Endothelial cell of umbilical vein (primary cell): ENCODE data around the gene DENND2C.

Source experiments
- POLR2A ChIP-seq: IDR thresholded peaks from 2 replicates; pipeline ENCODE4 v1.6.1; 2012; ENCODE audit warnings: low read depth, mild to moderate bottlenecking, control low read depth, low read length
- POLR2AphosphoS5 ChIP-seq: IDR thresholded peaks from 2 replicates; pipeline ENCODE4 v1.6.1; 2012; ENCODE audit warnings: low read depth, mild to moderate bottlenecking, control low read depth, low read length, moderate library complexity; ENCODE audit not compliant: insufficient read depth
- TF ChIP-seq, protein P1 (sequence below), 2 donors: IDR thresholded peaks; 1 replicate in 1 of 2; 2 replicates in 1 of 2; pipeline ENCODE4 v1.5.1; 2011; ENCODE audit warnings: low read length in 2 of 2, mild to moderate bottlenecking in 2 of 2, moderate library complexity in 2 of 2, control low read depth in 1 of 2, inconsistent platforms in 1 of 2, low read depth in 1 of 2; ENCODE audit not compliant: insufficient read depth in 1 of 2; ENCODE audit errors: extremely low read depth in 1 of 2

DNA sequence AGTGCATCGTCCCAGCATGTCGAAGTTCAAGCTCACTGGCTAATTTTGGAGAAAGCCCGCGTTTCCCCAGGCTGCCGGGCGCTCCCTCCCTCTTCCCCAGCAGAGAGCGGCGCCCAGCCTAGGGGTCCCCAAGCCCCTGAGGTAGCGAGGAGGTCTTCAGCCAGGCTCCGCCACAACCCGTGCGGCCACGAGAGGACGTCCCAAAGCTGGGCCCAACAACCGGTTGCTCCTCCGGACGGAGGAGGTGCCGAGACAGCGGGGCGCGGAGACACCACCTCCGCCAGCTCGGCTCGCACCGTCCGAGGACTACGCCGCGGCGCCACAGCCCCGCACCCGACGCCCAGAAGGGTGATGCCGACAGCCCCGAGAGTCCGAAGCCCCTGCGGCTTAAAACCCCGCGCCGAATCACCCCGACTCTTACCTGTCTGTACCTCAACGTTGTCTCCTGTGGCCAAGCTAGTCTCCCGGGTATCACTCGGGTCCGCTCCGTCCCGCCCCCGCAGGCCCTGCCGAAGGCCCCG lies at the start of gene DENND2C:
- TF ChIP-seq, protein P1, sequence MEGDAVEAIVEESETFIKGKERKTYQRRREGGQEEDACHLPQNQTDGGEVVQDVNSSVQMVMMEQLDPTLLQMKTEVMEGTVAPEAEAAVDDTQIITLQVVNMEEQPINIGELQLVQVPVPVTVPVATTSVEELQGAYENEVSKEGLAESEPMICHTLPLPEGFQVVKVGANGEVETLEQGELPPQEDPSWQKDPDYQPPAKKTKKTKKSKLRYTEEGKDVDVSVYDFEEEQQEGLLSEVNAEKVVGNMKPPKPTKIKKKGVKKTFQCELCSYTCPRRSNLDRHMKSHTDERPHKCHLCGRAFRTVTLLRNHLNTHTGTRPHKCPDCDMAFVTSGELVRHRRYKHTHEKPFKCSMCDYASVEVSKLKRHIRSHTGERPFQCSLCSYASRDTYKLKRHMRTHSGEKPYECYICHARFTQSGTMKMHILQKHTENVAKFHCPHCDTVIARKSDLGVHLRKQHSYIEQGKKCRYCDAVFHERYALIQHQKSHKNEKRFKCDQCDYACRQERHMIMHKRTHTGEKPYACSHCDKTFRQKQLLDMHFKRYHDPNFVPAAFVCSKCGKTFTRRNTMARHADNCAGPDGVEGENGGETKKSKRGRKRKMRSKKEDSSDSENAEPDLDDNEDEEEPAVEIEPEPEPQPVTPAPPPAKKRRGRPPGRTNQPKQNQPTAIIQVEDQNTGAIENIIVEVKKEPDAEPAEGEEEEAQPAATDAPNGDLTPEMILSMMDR (IDR thresholded peaks at IDR 0.05; ENCODE audit: extremely low read depth in 1 of 2, insufficient read depth in 1 of 2, low read depth in 1 of 2, low read length in 2 of 2): no peak
- no peak for TF ChIP-seq POLR2AphosphoS5
- no peak for TF ChIP-seq POLR2A
